ENCODE results near the gene WDR72.

The WDR72 gene

GRCh38 chr15:53759411-53759931 lies at the start of gene WDR72:
WDR72 (minus strand) TSS chr15:53759663; CDS start chr15:53733149, 26,514 bp downstream.
- no peak within 1 kb of the TSS for H3K4me3 ChIP-seq (ENCODE audit: low read depth, low read length)
- DNase-seq (ENCODE audit: low read depth): no peak
- no peak for TF ChIP-seq CTCF (IDR thresholded peaks at IDR 0.05; ENCODE audit: control insufficient read depth, extremely low read depth, insufficient read depth)

- no peak for DNase-seq (ENCODE audit: low read depth)
- no peak overlapping the region for H3K4me3 ChIP-seq (ENCODE audit: low read depth, low read length)
- peak; percentile 57 for TF ChIP-seq CTCF (IDR thresholded peaks at IDR 0.05; ENCODE audit: control insufficient read depth, extremely low read depth, insufficient read depth)
Measured at GRCh38 chr15:53808058-53808706, 48.7 kb upstream of the WDR72 start.

- TF ChIP-seq CTCF (IDR thresholded peaks at IDR 0.05; ENCODE audit: control insufficient read depth, extremely low read depth, insufficient read depth): no peak
- no peak for DNase-seq (ENCODE audit: low read depth)
- H3K4me3 ChIP-seq (ENCODE audit: low read depth, low read length): no peak overlapping the region
Measured at GRCh38 chr15:53807501-53807900, 48.0 kb upstream of the WDR72 start.

- H3K4me3 ChIP-seq (ENCODE audit: low read depth, low read length): no peak overlapping the region
- no peak for TF ChIP-seq CTCF (IDR thresholded peaks at IDR 0.05; ENCODE audit: control insufficient read depth, extremely low read depth, insufficient read depth)
- no peak for DNase-seq (ENCODE audit: low read depth)
Measured at GRCh38 chr15:53802672-53803071, 43.2 kb upstream of the WDR72 start.

GRCh38 chr15:53791581-53791980 lies 32.1 kb upstream of the WDR72 start:
- no peak for TF ChIP-seq CTCF (IDR thresholded peaks at IDR 0.05; ENCODE audit: control insufficient read depth, extremely low read depth, insufficient read depth)
- no peak for DNase-seq (ENCODE audit: low read depth)
- H3K4me3 ChIP-seq (ENCODE audit: low read depth, low read length): no peak overlapping the region

GRCh38 chr15:53789654-53790375 lies 30.4 kb upstream of the WDR72 start:
- no peak for TF ChIP-seq CTCF (IDR thresholded peaks at IDR 0.05; ENCODE audit: control insufficient read depth, extremely low read depth, insufficient read depth)
- DNase-seq (ENCODE audit: low read depth): no peak
- no peak overlapping the region for H3K4me3 ChIP-seq (ENCODE audit: low read depth, low read length)
